VCaP (cell line): ENCODE measurements around the gene MIEN1.

Experiments
- H3K27ac ChIP-seq: fragments of 450-650 bp; 2 replicates; pipeline ENCODE4 v1.5.1; 2017
- TF ChIP-seq, protein P1 (sequence below): fragments of 450-650 bp; conservative IDR thresholded peaks from 2 replicates; pipeline ENCODE4 v1.5.1; 2017; ENCODE audit warnings: mild to moderate bottlenecking, moderate library complexity

Gene MIEN1

GRCh38 chr17:39701012-39701783, 29.1 kb downstream of the MIEN1 start:
- TF ChIP-seq, protein P1, sequence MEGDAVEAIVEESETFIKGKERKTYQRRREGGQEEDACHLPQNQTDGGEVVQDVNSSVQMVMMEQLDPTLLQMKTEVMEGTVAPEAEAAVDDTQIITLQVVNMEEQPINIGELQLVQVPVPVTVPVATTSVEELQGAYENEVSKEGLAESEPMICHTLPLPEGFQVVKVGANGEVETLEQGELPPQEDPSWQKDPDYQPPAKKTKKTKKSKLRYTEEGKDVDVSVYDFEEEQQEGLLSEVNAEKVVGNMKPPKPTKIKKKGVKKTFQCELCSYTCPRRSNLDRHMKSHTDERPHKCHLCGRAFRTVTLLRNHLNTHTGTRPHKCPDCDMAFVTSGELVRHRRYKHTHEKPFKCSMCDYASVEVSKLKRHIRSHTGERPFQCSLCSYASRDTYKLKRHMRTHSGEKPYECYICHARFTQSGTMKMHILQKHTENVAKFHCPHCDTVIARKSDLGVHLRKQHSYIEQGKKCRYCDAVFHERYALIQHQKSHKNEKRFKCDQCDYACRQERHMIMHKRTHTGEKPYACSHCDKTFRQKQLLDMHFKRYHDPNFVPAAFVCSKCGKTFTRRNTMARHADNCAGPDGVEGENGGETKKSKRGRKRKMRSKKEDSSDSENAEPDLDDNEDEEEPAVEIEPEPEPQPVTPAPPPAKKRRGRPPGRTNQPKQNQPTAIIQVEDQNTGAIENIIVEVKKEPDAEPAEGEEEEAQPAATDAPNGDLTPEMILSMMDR, result no peak
- no peak overlapping the region for H3K27ac ChIP-seq

DNA sequence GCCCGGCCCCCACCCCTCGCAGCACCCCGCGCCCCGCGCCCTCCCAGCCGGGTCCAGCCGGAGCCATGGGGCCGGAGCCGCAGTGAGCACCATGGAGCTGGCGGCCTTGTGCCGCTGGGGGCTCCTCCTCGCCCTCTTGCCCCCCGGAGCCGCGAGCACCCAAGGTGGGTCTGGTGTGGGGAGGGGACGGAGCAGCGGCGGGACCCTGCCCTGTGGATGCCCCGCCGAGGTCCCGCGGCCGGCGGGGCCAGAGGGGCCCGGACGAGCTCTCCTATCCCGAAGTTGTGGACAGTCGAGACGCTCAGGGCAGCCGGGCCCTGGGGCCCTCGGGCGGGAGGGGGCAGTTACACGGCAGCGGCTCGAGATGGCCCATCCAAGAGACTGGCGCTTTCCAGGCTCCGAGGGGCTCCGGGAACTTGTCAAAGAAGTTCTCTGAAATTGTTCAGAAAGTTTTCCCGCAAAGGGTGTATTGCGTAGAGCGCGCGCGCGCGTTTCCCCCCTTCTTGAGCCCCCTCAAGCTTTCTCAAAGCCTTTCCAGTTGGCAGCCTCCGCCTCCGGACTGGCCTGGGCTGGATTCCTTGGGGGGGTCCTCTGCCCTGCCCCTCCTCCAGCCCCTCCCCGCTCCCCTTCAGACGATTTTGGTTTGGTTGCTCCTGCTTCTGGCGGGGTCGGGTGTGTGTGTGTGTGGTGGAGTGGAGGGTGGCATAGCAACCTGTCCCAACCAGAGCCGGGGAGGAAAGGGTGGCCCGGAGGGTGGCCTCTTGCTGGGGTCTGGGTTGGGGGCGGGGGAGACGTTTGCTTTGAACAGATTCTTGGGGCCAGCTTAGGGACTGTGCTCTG, 30.0 kb downstream of the MIEN1 start:
- peak overlapping the region; percentile 71; the same call in 1 of the 2 replicates for H3K27ac ChIP-seq

GRCh38 chr17:39699818-39700147, 30.5 kb downstream of the MIEN1 start, which contains the start of gene ERBB2:
Gene ERBB2, plus strand, starts transcription at chr17:39700064. Its CDS starts 175 bp downstream, at chr17:39700239.
- peak within 1 kb of the TSS; percentile 71; the same call in 1 of the 2 replicates for H3K27ac ChIP-seq
- TF ChIP-seq, protein P1, result no peak

More for the DNA sequence above, 30.0 kb downstream of the MIEN1 start:
- TF ChIP-seq, protein P1, result no peak

DNA sequence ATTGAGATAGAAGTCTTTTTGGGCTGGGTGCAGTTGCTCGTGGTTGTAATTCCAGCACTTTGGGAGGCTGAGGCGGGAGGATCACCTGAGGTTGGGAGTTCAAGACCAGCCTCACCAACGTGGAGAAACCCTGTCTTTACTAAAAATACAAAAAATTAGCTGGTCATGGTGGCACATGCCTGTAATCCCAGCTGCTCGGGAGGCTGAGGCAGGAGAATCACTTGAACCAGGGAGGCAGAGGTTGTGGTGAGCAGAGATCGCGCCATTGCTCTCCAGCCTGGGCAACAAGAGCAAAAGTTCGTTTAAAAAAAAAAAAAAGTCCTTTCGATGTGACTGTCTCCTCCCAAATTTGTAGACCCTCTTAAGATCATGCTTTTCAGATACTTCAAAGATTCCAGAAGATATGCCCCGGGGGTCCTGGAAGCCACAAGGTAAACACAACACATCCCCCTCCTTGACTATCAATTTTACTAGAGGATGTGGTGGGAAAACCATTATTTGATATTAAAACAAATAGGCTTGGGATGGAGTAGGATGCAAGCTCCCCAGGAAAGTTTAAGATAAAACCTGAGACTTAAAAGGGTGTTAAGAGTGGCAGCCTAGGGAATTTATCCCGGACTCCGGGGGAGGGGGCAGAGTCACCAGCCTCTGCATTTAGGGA, 31.0 kb downstream of the MIEN1 start:
- peak overlapping the region; percentile 71; the same call in 1 of the 2 replicates for H3K27ac ChIP-seq

DNA sequence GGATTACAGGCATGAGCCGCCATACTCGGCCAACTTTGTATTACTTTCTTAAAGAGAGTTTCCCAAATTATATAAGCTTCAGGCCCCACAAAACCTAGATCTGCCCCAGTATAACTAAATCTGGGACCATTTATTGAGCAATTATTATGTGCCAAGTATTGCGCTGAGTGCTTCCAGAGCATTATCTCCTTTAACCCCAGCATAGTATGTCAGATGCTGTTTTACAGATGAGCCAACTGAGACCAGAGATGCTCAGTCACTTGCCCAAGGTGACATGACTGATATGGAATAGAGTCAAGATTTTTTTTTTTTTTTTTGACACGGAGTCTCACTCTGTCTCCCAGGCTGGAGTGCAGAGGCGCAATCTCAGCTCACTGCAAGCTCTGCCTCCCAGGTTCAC, 32.4 kb downstream of the MIEN1 start:
- H3K27ac ChIP-seq, result no peak overlapping the region
- TF ChIP-seq, protein P1, result no peak

DNA sequence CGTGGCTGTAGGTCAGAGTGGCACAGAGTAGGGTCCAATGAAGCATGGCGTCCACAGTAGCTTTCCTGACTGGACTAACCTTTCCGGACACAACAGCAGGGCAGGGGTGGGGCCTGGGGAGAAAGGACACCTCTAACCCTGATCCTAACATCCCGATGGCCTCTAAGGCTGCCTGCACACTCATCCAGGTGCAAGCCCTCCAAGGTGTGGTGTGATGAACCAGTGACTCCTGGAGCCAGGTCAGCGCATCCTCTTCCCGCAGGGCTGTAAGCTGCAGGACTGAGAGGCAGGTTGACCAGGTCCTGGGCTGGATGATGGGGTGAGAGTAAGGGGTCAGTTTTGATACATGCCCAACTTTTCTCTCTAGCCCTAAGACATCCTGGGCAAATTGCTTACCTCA, 33.6 kb downstream of the MIEN1 start:
- TF ChIP-seq, protein P1, result no peak

DNA sequence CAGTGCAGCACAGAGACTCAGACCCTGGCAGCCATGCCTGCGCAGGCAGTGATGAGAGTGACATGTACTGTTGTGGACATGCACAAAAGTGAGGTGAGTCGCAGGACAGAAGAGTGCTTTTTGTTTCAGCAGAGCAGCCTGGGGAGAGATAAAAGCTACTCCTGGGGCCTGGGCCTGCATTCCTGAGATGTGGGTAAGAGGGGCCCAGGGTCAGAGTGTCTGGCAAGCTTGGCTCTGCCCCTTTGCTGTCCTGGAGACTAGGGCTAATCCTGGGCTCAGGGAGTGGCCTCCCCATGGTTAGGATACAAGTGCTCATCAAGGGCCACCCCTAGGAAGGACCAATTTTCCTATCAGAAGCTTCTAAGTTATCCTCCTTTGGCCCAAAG, 35.2 kb downstream of the MIEN1 start:
- no peak overlapping the region for H3K27ac ChIP-seq
- TF ChIP-seq, protein P1, result no peak

More for the DNA sequence above, 33.6 kb downstream of the MIEN1 start:
- no peak overlapping the region for H3K27ac ChIP-seq
